Left forelimb (tissue), 1 donor: ENCODE results near the gene THSD1.

Experiments used
- DNase-seq: peaks from one replicate; pipeline ENCODE4 v3.0.0-alpha.2; 2018; ENCODE audit warnings: low spot score

The THSD1 gene, protein sequence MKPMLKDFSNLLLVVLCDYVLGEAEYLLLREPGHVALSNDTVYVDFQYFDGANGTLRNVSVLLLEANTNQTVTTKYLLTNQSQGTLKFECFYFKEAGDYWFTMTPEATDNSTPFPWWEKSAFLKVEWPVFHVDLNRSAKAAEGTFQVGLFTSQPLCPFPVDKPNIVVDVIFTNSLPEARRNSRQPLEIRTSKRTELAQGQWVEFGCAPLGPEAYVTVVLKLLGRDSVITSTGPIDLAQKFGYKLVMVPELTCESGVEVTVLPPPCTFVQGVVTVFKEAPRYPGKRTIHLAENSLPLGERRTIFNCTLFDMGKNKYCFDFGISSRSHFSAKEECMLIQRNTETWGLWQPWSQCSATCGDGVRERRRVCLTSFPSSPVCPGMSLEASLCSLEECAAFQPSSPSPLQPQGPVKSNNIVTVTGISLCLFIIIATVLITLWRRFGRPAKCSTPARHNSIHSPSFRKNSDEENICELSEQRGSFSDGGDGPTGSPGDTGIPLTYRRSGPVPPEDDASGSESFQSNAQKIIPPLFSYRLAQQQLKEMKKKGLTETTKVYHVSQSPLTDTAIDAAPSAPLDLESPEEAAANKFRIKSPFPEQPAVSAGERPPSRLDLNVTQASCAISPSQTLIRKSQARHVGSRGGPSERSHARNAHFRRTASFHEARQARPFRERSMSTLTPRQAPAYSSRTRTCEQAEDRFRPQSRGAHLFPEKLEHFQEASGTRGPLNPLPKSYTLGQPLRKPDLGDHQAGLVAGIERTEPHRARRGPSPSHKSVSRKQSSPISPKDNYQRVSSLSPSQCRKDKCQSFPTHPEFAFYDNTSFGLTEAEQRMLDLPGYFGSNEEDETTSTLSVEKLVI

GRCh38 chr13:52405767-52406494 lies at the start of gene THSD1:
Gene THSD1 (minus strand): TSS chr13:52406172. CDS start chr13:52402600, 3,572 bp downstream.
- peak; percentile 86 for DNase-seq

DNA sequence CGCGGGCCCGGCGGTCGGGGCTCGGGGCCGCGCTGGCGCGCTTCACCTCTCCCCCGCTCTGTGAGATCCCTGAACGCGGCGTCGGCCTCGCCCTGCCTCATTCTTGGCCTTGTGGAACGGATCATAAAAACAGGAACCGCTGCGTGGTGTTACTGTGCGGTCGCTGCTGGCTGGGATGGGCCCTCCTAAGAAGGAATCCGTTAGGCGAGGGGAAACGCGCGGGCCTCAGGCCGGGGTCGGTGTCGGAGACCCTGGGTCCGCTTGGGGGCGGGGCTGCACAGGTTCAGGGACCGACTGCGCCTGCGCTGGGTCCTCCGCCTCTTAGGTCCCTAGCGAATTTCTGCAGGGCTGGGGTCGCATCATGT lies 49.7 kb upstream of the THSD1 start:
- peak; percentile 90 for DNase-seq

DNA sequence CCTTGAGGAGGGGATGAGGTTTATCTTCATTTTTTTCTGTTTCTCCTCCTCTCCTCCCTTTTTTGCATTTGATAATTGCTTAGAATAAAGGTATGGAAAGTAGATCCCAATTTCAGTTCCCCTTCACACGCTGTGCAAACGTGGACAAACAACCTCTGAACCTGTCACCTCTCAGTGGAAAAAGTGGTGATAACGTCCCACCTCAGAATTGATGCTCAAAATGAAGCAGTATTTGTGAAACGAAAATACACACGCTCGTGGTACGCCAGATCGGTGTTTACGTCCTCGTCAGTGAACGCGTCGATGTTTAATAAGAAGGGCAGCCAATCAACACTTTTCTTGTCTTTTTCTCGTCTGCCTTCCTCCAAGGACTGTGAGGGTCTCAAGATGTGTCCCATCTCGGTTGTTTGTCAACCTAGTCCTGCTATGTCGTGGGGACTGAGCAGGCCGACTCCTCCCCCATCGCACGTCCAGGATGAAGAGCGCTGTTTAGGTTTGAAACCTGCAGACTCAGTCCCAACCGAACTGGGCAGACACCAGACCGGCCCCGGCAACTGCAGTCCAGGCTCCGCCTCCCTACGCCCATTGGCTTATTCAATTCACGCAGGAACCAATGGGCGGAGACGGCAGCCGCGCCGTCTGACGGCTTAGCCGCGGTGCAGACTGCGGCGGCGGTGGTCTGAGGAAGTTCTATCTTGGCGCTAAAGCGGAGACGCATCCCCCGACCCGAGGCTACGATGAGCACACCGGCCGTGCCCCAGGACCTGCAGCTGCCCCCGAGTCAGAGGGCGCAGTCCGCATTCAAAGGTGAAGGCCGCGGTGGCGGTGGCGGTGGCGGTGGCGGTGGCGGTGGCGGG lies 49.1 kb upstream of the THSD1 start, which contains the start of gene CKAP2:
Gene CKAP2, plus strand, starts transcription at position 659 of the 857 bp plus-strand sequence. Its CDS starts 79 bp downstream, at position 738.
- peak; percentile 93 for DNase-seq

- DNase-seq = no peak
Observed at GRCh38 chr13:52454459-52454819, 48.5 kb upstream of the THSD1 start.

DNA sequence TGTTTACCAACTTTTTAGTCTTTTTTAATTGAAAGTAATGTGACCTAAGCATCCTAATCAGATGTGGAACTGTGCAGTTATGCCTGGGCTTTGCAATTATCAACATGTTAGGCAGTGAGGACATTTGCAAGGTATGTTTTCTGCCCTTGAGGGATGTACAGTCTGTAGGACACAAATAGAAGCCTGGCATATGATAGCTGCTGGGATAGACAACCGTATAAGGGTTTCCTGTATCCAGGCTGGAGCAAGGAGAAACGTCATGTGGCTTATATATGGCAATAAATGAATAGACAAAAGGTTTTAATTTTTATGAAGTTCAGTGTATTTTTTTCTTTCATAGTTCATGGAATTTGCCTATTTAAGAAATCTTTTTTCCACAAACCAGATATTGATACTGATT lies 46.5 kb upstream of the THSD1 start:
- DNase-seq = no peak

DNA sequence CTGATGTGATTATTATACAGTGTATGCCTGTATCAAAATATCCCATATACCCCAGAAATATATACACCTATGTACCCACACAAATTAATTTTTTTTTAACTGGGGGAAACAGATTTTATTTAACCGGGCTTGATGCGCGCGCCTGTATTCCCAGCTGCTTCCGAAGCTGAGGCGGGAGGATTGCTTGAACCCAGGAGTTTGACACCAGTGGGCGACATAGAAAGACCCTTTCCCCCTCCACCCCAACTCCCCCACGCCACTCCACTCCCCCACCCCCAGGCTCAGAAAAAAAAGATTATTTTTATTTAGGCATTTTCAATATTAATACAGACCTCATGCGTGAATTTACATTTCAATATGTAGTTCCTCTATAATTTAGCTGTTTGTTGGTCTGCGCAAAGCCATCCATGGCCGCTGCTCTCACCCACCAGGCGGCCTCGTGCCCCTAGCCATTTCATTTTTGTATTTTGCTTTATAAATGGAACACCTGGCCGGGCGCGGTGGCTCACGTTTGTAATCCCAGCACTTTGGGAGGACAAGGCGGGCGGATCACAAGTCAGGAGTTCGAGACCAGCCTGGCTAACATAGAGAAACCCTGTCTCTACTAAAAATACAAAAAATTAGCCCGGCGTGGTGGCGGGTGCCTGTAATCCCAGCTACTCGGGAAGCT lies 45.3 kb upstream of the THSD1 start:
- DNase-seq = no peak

DNA sequence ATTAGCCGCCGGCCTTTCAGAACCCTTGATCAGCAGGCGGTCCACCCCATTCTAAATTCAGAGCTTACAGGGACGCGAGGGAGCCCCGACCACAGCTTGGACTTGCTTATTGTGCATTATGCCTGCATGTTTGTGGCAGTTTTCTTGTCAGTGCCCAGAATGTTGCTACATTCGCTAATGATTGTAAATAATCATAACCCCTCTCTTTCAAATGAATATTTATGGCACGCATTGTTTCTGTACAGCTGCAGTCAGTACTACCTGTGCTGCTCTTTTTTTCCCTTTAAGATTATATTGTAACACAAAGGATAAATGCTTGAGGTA lies 44.8 kb upstream of the THSD1 start:
- DNase-seq = no peak

DNA sequence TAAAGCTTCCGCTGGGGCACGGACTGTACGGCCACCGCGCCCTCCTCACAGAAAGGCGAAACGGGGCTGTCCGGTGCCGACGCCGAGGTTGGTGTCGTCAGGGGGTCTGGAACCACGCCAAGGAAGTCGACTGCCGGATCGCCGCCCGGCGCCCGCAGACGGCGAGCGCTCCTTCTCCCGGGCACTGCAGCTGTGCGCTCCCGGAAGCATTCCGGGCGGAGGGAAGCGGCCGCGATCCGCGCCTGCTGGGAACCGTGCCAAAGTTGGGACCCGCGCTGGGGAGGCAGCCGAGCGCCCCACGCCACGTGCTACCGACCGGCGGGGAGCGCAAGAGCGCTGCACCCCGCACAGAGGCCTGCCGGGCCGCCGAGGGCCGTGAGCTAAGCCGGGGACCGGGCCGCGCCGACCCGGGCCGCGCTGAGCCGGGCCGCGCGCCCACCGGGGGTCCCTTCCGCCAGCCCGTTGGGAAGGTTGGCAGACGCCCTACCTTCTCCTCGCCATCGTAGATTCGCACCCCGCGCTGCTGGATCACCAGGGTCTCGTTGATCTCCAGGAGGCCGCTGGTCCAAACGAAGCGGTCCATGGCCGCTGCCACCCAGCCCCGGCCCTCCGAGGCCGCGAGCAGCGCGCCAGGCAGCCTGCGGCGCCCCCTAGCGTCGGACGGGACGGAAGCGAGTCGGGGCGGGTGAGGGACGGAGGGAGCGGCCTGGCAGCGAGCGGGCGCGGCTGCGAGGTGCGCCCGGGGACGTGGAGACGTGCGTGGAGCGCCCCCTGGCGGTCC lies 44.2 kb upstream of the THSD1 start, which contains the start of gene VPS36:
Gene VPS36, minus strand, starts transcription at position 623 of the 781 bp plus-strand sequence. Its CDS starts 40 bp downstream, at position 583.
- DNase-seq = peak; percentile 98

DNA sequence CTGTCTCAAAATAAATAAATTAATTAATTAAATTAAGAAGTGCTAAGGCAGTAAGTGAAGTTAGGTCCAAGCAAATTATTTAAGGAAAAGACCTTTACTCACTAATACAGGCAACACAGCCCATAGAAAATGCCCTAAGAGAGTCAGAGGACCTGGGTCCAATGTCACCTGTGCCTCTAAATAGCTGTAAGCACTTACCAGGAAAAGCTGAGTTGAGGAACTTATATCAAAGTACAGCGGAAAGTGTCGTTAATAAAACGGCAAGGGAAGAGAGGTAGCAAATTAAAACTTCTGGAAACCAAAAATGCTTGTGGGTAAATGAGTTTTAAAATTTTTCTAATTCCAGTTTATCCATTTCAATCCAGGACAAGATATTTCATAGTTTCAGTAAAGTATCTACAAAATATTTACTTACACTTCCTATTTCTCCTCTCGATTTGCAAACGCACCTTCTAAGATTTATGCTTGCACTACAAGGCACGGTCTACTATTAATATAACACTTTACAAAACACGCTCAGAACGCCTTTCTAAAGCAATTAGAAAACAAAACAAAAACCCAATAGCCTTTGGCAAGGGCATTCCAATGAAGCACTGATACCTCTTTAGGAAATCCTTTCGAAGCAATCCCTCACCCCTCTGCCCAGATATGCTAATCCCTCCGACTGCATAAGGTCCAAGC lies 43.5 kb upstream of the THSD1 start:
- no peak for DNase-seq

GRCh38 chr13:52447815-52448552 lies 42.0 kb upstream of the THSD1 start:
- DNase-seq = no peak

GRCh38 chr13:52447354-52447753 lies 41.4 kb upstream of the THSD1 start:
- DNase-seq = no peak

GRCh38 chr13:52446265-52446664 lies 40.3 kb upstream of the THSD1 start:
- no peak for DNase-seq

GRCh38 chr13:52432456-52432855 lies 26.5 kb upstream of the THSD1 start:
- DNase-seq = no peak

DNA sequence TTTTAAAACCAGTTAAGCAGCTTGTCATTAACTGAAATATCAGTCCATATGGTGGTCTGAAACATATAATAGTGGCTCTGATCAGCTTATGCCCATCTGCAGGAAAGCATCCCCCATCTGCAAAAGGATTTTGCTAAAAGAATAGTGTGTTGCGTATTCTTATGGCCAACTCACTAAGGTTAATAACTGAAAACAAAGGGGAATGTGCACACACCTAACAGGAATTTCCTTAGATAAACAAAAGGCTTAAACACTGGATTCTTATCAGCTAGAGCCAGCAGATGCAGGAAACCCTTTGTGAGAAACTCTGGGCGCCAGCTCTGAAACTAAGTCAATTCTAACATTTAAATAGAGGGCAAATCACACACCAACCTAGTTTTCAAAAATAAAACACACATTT lies 22.3 kb upstream of the THSD1 start:
- DNase-seq = no peak

- no peak for DNase-seq
Observed at GRCh38 chr13:52421216-52421615, 15.2 kb upstream of the THSD1 start.

DNA sequence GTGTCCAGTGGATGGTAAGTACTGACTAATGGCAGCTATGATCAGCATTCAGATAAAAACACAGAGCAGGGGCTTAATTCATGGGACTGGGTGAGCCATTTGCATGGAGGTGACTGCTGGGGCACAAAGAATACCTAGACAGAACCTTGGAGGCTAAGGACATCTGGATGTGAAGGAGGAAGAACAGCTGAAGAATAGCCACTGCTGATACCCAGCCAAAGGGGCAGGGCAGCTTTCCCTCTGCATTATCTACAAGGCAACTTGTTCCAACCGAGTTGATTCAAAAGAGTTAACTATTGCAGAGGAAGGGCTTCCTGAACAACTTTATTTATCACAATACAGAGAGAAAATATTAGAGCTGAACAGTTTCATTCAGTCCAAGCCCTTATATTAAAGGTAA lies 13.1 kb upstream of the THSD1 start:
- no peak for DNase-seq

DNA sequence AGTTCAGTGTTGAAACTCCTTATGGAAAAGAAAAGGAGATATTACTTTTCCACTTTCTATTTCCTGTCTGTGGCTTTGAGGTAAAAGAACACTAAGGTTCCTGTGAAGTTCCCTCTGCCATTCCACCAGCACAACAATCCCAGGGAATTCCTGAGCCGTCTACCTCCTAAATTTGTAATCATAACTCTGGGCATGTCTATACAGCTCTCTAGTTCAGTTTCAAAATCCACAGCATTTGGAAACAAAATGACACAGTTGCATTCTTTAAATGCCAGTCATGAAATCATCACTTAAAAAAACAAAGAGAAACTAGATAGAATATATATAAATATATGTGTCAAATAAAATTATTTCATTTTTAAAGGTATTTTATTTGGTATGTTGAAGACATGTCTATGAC lies 9.0 kb upstream of the THSD1 start:
- no peak for DNase-seq

DNA sequence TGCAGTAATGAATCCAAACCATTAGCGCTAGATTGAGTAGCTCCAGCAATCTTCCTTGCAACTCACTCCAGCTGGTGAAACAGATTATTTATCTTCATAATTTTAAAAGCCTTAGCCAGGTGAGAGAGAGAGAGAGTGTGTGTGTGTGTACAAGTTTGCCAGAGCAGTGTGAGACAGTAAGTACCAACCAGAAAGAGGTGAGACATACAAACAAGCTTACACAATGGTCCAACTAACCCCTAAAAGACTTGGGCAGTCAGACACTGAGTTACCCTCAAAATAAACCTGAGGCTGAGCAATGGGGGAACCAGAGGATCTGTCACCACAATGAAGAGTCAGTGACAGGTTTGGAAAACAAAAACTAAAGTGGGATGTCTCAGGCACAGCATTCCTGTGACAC lies 8.1 kb upstream of the THSD1 start:
- no peak for DNase-seq

DNA sequence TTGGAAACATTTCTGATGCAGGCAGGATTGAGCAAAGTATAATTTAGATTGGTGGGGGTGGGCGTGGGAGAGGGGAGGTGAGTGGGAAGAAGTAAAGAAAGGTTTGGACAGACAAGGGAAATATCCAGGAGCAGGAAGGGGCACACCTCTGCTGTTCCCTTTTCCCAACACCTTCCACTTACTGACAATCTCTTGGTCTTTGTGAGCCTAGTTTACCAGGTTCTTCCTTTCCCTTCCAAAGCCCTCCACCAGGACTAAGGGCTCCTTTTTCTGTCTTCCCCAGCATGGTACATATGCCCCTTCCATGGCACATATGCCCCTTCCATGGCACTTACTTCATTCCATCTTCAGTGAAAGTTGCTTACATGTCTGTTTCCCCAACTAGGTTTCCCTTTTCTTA lies 6.2 kb upstream of the THSD1 start:
- no peak for DNase-seq
